Measurements from ENCODE around the gene RARB.

- TF ChIP-seq POLR2AphosphoS5 (IDR thresholded peaks at IDR 0.05) (no peak), CTCF (IDR thresholded peaks at IDR 0.05) (no peak)
Observed at GRCh38 chr3:25485673-25486072, 57.6 kb downstream of the RARB start.
